Ramos (cell line): ENCODE results near the gene ABTB2.
"Not testable (repeated sequence)": the region's sequence is repeated elsewhere in the genome, so short reads cannot be mapped to it uniquely, and the experiment has no call there.

Experiments used
- in situ Hi-C: fragments of 300-500 bp; cut with MboI; formaldehyde crosslinking; loops from one replicate; pipeline ENCODE4 v1.14.3; 2022; ENCODE audit warnings: low sequenced_read_pairs; ENCODE audit not compliant: unreplicated experiment

The ABTB2 gene

GRCh38 chr11:34250732-34251588 lies 106.8 kb downstream of the ABTB2 start:
- in situ Hi-C loops = no loop called here

GRCh38 chr11:34250211-34250610 lies 107.6 kb downstream of the ABTB2 start:
- in situ Hi-C loops = no loop called here

GRCh38 chr11:34249439-34249838 lies 108.4 kb downstream of the ABTB2 start:
- in situ Hi-C loops = no loop called here

- in situ Hi-C loops = not testable (repeated sequence)
Observed at GRCh38 chr11:34246511-34246910, 111.3 kb downstream of the ABTB2 start.

GRCh38 chr11:34245041-34245440 lies 112.8 kb downstream of the ABTB2 start:
- in situ Hi-C loops = no loop called here

GRCh38 chr11:34243600-34244464 lies 114.0 kb downstream of the ABTB2 start:
- in situ Hi-C loops = no loop called here

GRCh38 chr11:34242037-34242625 lies 115.7 kb downstream of the ABTB2 start:
- in situ Hi-C loops = no loop called here

GRCh38 chr11:34240150-34240494 lies 117.7 kb downstream of the ABTB2 start:
- in situ Hi-C loops = no loop called here

- in situ Hi-C loops = no loop called here
Observed at GRCh38 chr11:34239465-34240149, 118.2 kb downstream of the ABTB2 start.

- in situ Hi-C loops = no loop called here
Observed at GRCh38 chr11:34238966-34239365, 118.8 kb downstream of the ABTB2 start.

GRCh38 chr11:34238533-34238932 lies 119.3 kb downstream of the ABTB2 start:
- in situ Hi-C loops = no loop called here

- in situ Hi-C loops = no loop called here
Observed at GRCh38 chr11:34236572-34236971, 121.2 kb downstream of the ABTB2 start.

- in situ Hi-C loops = no loop called here
Observed at GRCh38 chr11:34235591-34236071, 122.2 kb downstream of the ABTB2 start.

- in situ Hi-C loops = no loop called here
Observed at GRCh38 chr11:34235189-34235588, 122.6 kb downstream of the ABTB2 start.

GRCh38 chr11:34234086-34234740 lies 123.6 kb downstream of the ABTB2 start:
- in situ Hi-C loops = no loop called here

GRCh38 chr11:34233215-34233614 lies 124.6 kb downstream of the ABTB2 start:
- in situ Hi-C loops = no loop called here

GRCh38 chr11:34232807-34233206 lies 125.0 kb downstream of the ABTB2 start:
- in situ Hi-C loops = no loop called here

GRCh38 chr11:34226210-34226609 lies 131.6 kb downstream of the ABTB2 start:
- in situ Hi-C loops = no loop called here

- in situ Hi-C loops = no loop called here
Observed at GRCh38 chr11:34225091-34225490, 132.7 kb downstream of the ABTB2 start.
